BLaER1 (cell line): ENCODE measurements around the gene FOXN3.
A peak's percentile ranks its signal among the peaks of the same experiment; 100 is the strongest.

Experiments
- H3K27ac ChIP-seq: shearing (Covaris generic); formaldehyde crosslinking; 2 replicates; pipeline ENCODE4 v1.8.1; 2022
- H3K27me3 ChIP-seq: shearing (Covaris generic); formaldehyde crosslinking; 2 replicates; pipeline ENCODE4 v1.8.1; 2022
- H3K36me3 ChIP-seq: shearing (Covaris generic); formaldehyde crosslinking; 2 replicates; pipeline ENCODE4 v1.8.1; 2022
- H3K4me1 ChIP-seq: shearing (Covaris generic); formaldehyde crosslinking; 2 replicates; pipeline ENCODE4 v1.8.1; 2022
- H3K4me2 ChIP-seq: shearing (Covaris generic); formaldehyde crosslinking; 2 replicates; pipeline ENCODE4 v1.8.1; 2022
- H3K4me3 ChIP-seq: shearing (Covaris generic); formaldehyde crosslinking; 2 replicates; pipeline ENCODE4 v1.8.1; 2022
- H3K9ac ChIP-seq: shearing (Covaris generic); formaldehyde crosslinking; 2 replicates; pipeline ENCODE4 v1.8.1; 2022
- H3K9me3 ChIP-seq: shearing (Covaris generic); formaldehyde crosslinking; 2 replicates; pipeline ENCODE4 v1.8.1; 2022
- H4K20me1 ChIP-seq: shearing (Covaris generic); formaldehyde crosslinking; 2 replicates; pipeline ENCODE4 v1.8.1; 2022
- Cebpa-rat ChIP-seq: shearing (Covaris generic); IDR thresholded peaks from 2 replicates; pipeline ENCODE4 v1.8.1; 2022

The FOXN3 gene

GRCh38 chr14:89447182-89447944 lies 30.3 kb upstream of the FOXN3 start:
- H3K9ac ChIP-seq: peak overlapping the region; percentile 31
- peak overlapping the region; percentile 87 for H3K4me2 ChIP-seq
- H3K4me1 ChIP-seq: peaks cover 100% of the 10 kb centered on the region

DNA sequence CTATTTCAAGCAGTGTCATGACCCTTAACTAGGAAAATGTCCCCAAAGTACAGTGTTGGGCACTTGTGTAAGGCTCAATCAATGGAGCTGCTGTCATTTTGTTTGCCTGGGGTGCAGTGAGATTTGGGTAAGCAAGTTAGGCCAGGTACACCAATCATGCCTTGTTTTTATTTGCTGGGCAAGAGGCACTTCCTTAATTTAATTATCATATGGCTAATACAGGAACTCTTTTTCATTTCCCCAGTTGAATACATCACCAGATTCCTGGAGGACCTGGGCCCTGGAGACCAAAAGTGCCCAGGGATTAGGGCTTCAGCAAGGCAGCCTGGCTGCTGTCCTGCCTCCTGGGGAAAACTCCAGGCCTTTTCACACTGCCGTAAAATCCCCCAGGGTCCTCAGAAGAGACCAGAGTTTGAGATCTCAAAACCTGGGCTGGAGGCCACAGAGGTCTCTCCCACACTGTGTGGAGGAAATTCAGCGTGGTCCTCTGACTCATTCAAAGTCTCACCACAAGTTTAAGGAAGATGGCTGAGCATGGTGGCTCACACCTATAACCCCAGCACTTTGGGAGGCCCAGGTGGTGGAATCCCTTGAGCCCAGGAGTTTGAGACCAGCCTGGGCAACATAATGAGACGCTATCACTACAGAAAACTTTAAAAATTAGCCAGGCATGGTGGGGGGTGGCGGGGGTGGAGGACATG lies 28.4 kb upstream of the FOXN3 start:
- Histone ChIP-seq H3K4me3 (no peak overlapping the region), H3K4me2 (peak overlapping the region; percentile 87), H3K36me3 (no peaks in the 10 kb centered on the region), H3K9me3 (no peaks in the 10 kb centered on the region), H3K4me1 (peaks cover 87% of the 10 kb centered on the region), H3K27ac (peak overlapping the region; percentile 49), H3K27me3 (no peaks in the 10 kb centered on the region), H4K20me1 (no peaks in the 10 kb centered on the region), H3K9ac (no peak overlapping the region)
- TF ChIP-seq Cebpa-rat: no peak

More at GRCh38 chr14:89447182-89447944, 30.3 kb upstream of the FOXN3 start:
- no peaks in the 10 kb centered on the region for H3K9me3 ChIP-seq
- H3K27me3 ChIP-seq: no peaks in the 10 kb centered on the region
- H3K36me3 ChIP-seq: peaks cover 7% of the 10 kb centered on the region; the same call in 1 of the 2 replicates
- peak; percentile 26; the same call in 1 of the 2 replicates for TF ChIP-seq Cebpa-rat
- H3K27ac ChIP-seq: peak overlapping the region; percentile 67
- no peaks in the 10 kb centered on the region for H4K20me1 ChIP-seq
- H3K4me3 ChIP-seq: peak overlapping the region; percentile 41; the same call in 1 of the 2 replicates

DNA sequence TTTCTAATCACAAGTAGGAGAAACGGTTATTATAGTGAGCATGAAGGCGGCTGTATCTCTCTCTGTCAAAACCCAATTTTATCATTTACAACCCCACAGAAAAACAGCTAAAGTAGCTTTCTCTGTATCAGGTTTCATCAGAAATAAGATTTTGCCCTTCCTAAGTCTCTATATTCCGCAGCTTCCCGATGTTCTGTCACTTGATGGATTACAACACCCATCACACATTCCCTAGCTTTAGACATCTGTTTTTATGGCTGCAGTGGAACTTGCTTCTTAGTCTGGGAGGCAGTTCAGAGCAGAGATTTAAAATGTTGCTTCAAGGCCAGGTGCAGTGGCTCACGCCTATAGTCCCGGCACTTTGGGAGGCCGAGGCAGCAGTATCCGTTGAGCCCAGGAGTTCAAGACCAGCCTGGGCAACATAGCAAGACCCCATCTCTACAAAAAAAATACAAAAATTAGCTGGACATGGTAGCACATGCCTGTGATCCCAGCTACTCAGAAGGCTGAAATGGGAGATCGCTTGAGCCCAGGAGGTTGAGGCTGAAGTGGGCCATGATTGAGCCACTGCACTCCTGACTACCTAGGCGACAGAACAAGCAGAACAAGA lies 27.6 kb upstream of the FOXN3 start:
- Histone ChIP-seq H3K4me3 (no peak overlapping the region), H3K9ac (no peak overlapping the region), H3K27me3 (no peaks in the 10 kb centered on the region), H4K20me1 (no peaks in the 10 kb centered on the region), H3K4me2 (peak overlapping the region; percentile 87), H3K9me3 (no peaks in the 10 kb centered on the region), H3K36me3 (no peaks in the 10 kb centered on the region), H3K27ac (peak overlapping the region; percentile 49), H3K4me1 (peaks cover 79% of the 10 kb centered on the region)
- no peak for TF ChIP-seq Cebpa-rat

- H3K4me2 ChIP-seq: peak overlapping the region; percentile 87
- H3K9ac ChIP-seq: no peak overlapping the region
- no peaks in the 10 kb centered on the region for H3K9me3 ChIP-seq
- no peak for TF ChIP-seq Cebpa-rat
- no peaks in the 10 kb centered on the region for H4K20me1 ChIP-seq
- no peaks in the 10 kb centered on the region for H3K27me3 ChIP-seq
- H3K4me3 ChIP-seq: no peak overlapping the region
- H3K36me3 ChIP-seq: no peaks in the 10 kb centered on the region
- peak overlapping the region; percentile 49; the same call in 1 of the 2 replicates for H3K27ac ChIP-seq
- peaks cover 73% of the 10 kb centered on the region for H3K4me1 ChIP-seq
Observed at GRCh38 chr14:89444044-89444443, 27.0 kb upstream of the FOXN3 start.

DNA sequence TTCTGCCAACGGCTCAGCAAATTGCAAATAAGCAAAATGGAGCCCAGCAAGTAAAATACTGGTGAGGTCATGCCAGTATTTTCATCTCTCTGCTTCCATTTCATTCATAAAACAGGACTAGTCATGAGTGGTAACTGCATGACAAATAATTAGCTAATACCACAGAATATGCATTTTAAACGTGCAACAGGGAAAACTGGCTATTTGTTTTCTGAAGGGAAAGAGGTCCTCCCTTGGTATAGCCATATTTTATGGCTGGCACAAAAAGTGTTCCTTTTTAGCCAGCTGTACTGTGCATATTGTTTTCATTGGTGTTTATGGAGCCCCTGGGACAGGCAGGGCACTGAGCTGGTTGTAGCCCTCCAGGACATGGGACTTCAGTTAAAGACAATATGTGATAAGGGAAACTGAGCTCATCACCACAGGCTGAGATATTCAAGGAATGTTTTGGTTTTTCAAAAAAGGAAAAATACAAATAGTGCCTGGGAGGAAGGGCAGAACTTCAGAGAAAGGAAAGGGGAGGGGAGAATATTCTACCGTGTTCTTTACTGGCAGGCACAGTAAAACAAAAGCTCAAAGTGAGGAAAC lies 26.1 kb upstream of the FOXN3 start:
- TF ChIP-seq Cebpa-rat: no peak
- Histone ChIP-seq H3K4me2 (peak overlapping the region; percentile 87), H4K20me1 (no peaks in the 10 kb centered on the region), H3K4me3 (no peak overlapping the region), H3K4me1 (peaks cover 64% of the 10 kb centered on the region), H3K9ac (0 out of 2 replicates have a peak overlapping the region, but pooled peaks have one; percentile 19), H3K27ac (peak overlapping the region; percentile 59; the same call in 1 of the 2 replicates), H3K9me3 (no peaks in the 10 kb centered on the region), H3K36me3 (no peaks in the 10 kb centered on the region), H3K27me3 (no peaks in the 10 kb centered on the region)

GRCh38 chr14:89442280-89442679 lies 25.2 kb upstream of the FOXN3 start:
- H3K36me3 ChIP-seq: no peaks in the 10 kb centered on the region
- no peak overlapping the region for H3K4me3 ChIP-seq
- H3K4me2 ChIP-seq: peak overlapping the region; percentile 87; the same call in 1 of the 2 replicates
- no peaks in the 10 kb centered on the region for H3K27me3 ChIP-seq
- peaks cover 57% of the 10 kb centered on the region for H3K4me1 ChIP-seq
- H3K9me3 ChIP-seq: no peaks in the 10 kb centered on the region
- no peak overlapping the region for H3K9ac ChIP-seq
- no peak overlapping the region for H3K27ac ChIP-seq
- no peak for TF ChIP-seq Cebpa-rat
- H4K20me1 ChIP-seq: no peaks in the 10 kb centered on the region

DNA sequence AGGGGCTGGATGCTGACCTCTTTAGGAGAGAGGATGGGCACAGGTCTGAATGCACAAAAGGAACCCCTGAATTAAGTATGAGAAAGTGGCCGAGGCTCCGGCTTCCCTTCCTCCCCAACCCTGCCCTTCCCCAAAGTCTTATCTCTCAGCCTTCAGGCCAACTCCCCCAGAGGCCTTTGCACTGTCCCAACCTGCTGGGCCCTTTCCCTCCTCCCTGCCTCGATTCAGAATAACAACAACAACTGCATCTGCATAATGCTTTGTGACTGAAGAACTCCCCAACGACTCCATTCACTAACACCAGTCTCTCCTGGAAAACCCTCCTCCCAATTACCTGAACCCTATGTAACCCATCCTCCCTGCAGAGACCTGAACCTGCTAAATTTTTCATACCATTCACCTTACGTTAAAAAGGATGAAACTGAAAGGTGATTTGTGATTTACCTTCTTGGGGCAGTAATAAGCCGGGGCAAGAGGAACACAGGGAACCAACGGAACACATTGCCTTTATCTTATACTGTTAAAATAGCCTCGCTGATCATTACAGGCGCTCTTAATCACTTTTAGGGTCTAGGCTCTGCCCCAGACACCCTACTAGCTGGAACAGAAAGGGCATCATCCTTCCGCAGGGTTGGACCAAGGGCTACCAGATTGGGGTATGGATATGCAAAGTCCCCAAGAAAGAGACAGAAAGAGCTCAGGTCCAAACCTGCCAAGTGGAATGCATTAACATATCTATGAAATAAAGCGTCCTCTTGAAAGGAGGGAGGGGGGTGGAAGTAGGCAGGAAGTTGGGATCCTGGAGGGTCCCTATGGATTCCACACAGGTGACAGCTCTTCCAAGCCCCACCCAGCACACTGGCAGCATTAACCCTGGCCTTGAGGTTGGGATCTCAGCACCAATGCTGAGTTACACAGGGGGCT lies 24.2 kb upstream of the FOXN3 start:
- Histone ChIP-seq H3K27ac (no peak overlapping the region), H3K9ac (no peak overlapping the region)

GRCh38 chr14:89435892-89436656 lies 19.0 kb upstream of the FOXN3 start:
- H3K4me1 ChIP-seq: peaks cover 60% of the 10 kb centered on the region
- peaks cover 4% of the 10 kb centered on the region; the same call in 1 of the 2 replicates for H3K9me3 ChIP-seq
- TF ChIP-seq Cebpa-rat: no peak
- peaks cover 5% of the 10 kb centered on the region; the same call in 1 of the 2 replicates for H3K36me3 ChIP-seq
- peak overlapping the region; percentile 51; the same call in 1 of the 2 replicates for H3K27ac ChIP-seq
- no peak overlapping the region for H3K9ac ChIP-seq
- no peaks in the 10 kb centered on the region for H4K20me1 ChIP-seq
- no peaks in the 10 kb centered on the region for H3K27me3 ChIP-seq
- peak overlapping the region; percentile 70 for H3K4me2 ChIP-seq
- no peak overlapping the region for H3K4me3 ChIP-seq

More for the DNA sequence above, 24.2 kb upstream of the FOXN3 start:
- Histone ChIP-seq H3K4me2 (no peak overlapping the region), H3K9me3 (peaks cover 4% of the 10 kb centered on the region; the same call in 1 of the 2 replicates), H3K4me3 (no peak overlapping the region), H4K20me1 (no peaks in the 10 kb centered on the region), H3K36me3 (no peaks in the 10 kb centered on the region), H3K27me3 (no peaks in the 10 kb centered on the region), H3K4me1 (peaks cover 55% of the 10 kb centered on the region)
- TF ChIP-seq Cebpa-rat: no peak
